SK-MEL-5 (cell line): ENCODE data around the gene GDA. TPM values are rescaled to one million over a fixed set of nuclear protein-coding genes. Genes with fewer than 3 reads are reported as not detected.

Experiments
- DNase-seq: peaks from one replicate; pipeline ENCODE4 v3.0.0-alpha.2; 2016; ENCODE audit warnings: low read depth, low spot score
- in situ Hi-C: cut with HindIII; loops from 2 replicates; pipeline ENCODE4 v1.10.0; 2016; ENCODE audit warnings: low sequenced_read_pairs, high pct_unique_total_duplicates, low pct_unique_long_range_greater_than_20kb
- total RNA-seq: library from RNA; depleted of rRNA; stranded (reverse); fragments of >200 nt; shearing (Covaris generic); gene quantifications from 2 replicates; pipeline ENCODE4 v1.2.3, GENCODE V29; 2014

GDA gene
- total RNA-seq, 1 experiment from 2014 or later, result not detected

DNA sequence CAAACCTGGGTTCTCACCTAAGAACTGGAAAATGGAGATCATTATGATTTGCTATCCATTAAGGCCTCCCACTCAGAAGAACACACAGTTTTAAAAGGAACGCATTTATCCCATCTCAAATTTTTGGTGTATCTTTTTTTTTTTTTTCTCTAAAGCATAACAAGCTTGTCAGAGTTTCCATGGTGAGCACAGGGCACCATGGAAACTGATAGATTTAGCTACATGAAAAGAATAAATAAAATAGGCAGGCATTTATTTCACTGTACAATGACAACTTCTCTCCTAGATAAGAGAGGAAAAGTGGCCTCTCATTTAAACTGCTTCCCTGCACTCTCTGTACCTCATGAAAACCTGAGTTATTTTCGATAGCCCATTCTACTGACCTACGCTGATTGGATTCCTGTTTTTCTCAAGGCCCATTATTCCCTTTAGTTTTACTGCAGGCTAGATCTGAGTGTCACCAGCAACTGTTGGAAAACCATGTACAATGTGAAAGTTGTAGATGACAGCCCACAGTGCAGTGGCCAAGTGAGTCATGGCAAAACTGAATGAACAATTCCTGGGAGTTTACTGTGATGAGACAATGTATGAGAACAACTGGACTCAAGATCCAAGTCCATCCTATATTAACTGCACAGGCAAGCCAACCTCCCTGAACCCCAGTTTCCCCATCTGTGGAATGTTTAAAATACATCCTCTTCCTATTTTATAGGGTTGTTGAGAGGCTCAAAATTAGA, 4.3 kb upstream of the GDA start:
- no peak for DNase-seq
- in situ Hi-C loops, result no loop called here

GRCh38 chr9:72145733-72146505, 3.3 kb upstream of the GDA start:
- no peak for DNase-seq
- in situ Hi-C loops, result no loop called here

- in situ Hi-C loops, result no loop called here
- DNase-seq, result no peak
These were observed 1.6 kb upstream of the GDA start for GRCh38 chr9:72147676-72148075.

DNA sequence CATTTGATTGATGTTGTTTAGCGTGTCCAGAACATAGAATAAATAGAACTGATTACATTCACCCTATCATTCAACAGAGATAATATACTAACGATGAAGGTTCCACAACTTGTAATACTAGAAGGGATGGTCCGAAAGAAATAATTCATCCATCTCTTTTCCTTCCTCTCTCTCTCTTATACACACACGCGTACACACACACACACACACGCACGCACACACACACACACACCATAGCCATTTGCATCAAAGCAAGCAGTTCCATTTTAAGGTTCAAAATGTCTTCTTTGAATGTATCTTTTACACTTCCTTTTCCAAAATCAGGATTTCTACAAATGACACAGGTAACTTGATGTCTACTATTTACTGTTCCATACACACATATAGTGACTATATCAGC, 887 bp downstream of the GDA start:
- DNase-seq, result no peak
- in situ Hi-C loops, result no loop called here

- in situ Hi-C loops, result no loop called here
- DNase-seq, result no peak
These were observed 1.4 kb downstream of the GDA start for GRCh38 chr9:72150661-72151060.

DNA sequence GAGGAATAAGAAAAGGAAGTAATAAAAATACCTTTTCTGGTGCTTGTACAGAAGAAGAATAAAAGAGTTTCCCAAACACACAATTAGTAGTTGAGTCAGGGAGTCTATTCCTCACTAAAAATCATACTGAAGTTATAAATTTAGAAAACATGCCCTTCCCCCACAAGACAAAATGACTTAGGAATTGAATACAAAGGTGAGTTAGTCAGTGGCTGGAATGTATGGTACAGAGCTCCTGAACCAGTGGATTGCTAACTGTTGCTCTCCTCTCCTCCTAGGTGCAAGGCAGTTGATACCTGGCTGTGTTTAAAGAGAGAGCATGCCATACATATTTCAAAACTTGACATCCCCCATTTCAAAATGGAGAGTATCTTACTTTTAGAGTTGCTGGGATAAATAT, 1.9 kb downstream of the GDA start:
- in situ Hi-C loops, result no loop called here
- DNase-seq, result no peak

- in situ Hi-C loops, result no loop called here
- no peak for DNase-seq
These were observed 5.4 kb downstream of the GDA start for GRCh38 chr9:72154468-72155285.

- DNase-seq, result no peak
- in situ Hi-C loops, result no loop called here
These were observed 6.1 kb downstream of the GDA start for GRCh38 chr9:72155301-72155700.

DNA sequence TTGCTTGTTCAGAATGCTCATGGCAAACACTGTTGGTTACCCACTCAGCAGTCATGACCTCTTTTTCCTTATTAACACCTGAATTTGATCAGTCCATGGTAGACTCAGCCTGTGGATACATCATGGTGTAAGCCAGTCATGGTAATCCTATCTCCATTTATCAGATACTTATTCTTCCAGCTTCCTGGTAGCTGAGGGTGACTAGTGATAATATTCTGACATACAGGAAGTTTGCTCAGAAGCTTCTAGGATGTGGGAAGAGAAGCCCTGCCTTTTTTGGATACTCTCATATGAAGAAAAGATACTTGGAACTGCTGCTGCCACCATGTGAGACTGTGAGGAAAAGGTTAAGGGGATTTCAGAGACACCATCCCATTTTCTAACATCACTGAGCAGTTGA, 7.3 kb downstream of the GDA start:
- in situ Hi-C loops, result no loop called here
- DNase-seq, result no peak

DNA sequence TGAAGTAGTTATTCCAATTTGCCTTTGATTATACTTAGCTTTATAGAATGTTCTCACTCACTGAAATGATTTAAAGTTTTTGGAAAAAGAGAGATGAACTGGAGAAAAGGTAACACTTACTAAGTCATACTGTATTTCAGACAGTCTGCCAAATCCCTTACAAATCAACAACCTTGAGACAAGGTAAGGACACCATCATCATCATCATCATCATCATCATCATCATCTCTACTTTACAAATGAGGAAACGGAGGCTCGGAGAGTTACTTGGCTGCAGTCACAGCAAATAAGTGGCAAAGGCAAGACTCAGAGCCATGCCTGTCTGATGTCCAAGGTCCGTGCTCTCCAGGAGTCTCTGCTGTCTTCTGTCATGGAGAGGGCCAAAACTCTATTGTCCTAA, 9.4 kb downstream of the GDA start:
- DNase-seq, result no peak
- in situ Hi-C loops, result no loop called here

DNA sequence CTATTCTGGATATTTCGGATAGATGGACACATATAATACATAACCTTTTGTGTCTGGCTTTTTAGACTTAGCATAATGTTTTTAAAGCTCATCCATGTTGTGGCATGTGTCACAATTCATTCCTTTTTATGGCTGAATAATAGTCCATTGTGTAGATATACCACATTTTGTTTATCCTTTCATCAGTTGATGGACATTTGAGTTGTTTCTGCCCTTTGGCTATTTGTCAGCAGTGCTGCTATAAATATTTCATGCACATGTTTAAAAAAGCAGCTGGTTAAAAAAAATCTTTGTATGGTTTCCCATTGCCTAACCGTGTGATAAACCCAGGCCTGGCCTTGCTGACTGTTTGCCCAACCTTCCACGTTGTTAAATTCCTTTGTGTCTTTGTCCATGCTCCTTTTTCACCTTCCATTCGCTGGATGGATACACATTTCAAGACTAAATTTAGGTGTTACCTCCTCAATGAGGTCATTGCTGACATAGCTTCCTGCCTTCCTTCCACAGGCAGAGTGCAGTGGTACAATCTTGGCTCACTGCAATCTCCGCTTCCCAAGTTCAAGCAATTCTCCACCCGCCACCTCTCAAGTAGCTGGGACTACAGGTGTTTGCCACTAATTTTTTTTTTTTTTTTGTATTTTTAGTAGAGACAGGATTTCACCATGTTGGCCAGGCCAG, 11.3 kb downstream of the GDA start:
- in situ Hi-C loops, result no loop called here
- DNase-seq, result peak; percentile 76

- DNase-seq, result no peak
- in situ Hi-C loops, result no loop called here
These were observed 16.1 kb downstream of the GDA start for GRCh38 chr9:72165326-72165725.

DNA sequence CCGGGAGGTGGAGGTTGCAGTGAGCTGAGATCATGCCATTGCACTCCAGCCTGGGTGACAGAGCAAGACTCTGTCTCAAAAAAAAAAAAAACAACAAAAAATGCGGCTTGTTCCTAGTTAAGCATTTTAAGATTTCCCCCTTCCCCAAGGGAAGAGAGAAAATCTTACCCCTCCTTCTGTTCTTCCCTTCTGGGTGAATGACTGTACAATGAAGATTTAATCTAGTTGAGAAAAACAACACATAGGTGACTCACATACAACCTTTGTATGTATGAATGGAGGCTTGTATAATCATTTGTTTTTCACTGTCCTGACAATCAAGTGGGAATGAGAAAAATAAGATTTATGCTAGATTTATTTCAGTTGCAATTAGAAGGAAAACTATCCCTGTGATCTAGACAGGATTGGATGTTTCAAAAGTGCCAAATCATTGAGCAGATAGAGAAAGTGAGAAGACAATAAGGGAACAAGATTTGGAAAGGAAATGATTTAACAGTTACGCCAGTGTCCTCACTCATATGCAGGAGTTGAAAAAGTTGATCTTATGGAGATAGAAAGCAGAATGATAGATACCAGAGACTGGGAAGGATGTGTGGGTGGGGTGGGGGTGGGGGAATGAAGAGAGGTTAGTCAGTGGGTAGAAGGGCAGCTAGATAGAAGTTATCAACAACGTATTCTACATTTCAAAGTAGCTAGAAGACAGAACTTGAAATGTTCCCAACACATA, 16.7 kb downstream of the GDA start:
- in situ Hi-C loops, result no loop called here
- DNase-seq, result no peak

GRCh38 chr9:72168075-72168474, 18.8 kb downstream of the GDA start:
- in situ Hi-C loops, result no loop called here
- DNase-seq, result no peak

GRCh38 chr9:72169178-72169577, 19.9 kb downstream of the GDA start:
- in situ Hi-C loops, result no loop called here
- DNase-seq, result no peak

GRCh38 chr9:72173080-72173479, 23.8 kb downstream of the GDA start:
- DNase-seq, result peak; percentile 27
- in situ Hi-C loops, result no loop called here

DNA sequence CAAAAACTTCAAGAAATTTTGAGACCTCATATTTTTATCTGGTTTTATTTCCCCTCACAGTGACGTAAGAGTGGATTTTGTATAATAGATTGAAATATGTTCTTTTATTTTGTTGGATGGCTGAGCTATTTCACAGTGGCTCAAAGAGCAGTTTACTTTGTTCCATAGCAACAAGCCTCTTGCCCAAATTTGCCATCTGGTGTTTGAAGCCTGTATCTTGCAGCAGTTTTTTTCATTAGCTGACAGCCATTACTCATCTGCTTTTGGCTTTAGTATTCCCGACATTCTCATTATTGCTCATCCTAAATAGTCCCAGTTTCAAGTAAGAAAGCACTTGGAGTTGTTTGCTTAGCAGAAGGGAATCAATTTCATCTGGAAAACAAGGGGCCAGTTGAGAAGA, 36.3 kb downstream of the GDA start:
- in situ Hi-C loops, result no loop called here
- no peak for DNase-seq
